Renal pelvis (tissue), 4 donors: ENCODE results near the gene APPBP2. TPM values are rescaled to one million over a fixed set of nuclear protein-coding genes. Genes with fewer than 3 reads are reported as not detected.
"Not testable (repeated sequence)": the region's sequence is repeated elsewhere in the genome, so short reads cannot be mapped to it uniquely, and the experiment has no call there.

Experiments used
- DNase-seq: peaks from one replicate; pipeline ENCODE4 v3.0.0-alpha.2; 2013
- polyA plus RNA-seq, 3 donors: library from polyadenylated mRNA; unstranded; fragments of 120-200 nt; gene quantifications; one replicate each; pipeline ENCODE4 v1.2.1, GENCODE V29; 2013; ENCODE audit not compliant: insufficient read length in 3 of 3

The APPBP2 gene
- polyA plus RNA-seq, 3 donors = 45.0 to 57.4 (median 53.1) TPM

DNA sequence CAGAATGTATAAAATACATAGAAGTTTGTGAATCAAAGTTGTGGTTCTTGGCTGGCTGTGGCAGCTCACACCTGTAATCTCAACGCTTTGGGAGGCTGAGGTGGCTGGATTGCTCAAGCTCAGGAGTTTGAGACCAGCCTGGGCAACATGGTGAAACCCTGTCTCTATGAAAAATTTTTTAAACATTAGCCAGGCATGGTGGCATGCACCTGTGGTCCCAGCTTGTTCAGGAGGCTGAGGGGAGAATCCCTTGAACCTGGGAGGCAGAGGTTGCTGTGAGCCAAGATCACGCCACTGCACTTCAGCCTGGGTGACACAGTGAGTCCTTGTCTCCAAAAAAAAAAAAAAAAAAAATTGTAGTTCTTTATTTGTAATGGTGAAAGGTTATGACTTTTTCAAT lies 13.8 kb upstream of the APPBP2 start:
- DNase-seq = no peak

GRCh38 chr17:60538726-60539125 lies 12.7 kb upstream of the APPBP2 start:
- no peak for DNase-seq

GRCh38 chr17:60535382-60536279 lies 9.6 kb upstream of the APPBP2 start:
- no peak for DNase-seq

DNA sequence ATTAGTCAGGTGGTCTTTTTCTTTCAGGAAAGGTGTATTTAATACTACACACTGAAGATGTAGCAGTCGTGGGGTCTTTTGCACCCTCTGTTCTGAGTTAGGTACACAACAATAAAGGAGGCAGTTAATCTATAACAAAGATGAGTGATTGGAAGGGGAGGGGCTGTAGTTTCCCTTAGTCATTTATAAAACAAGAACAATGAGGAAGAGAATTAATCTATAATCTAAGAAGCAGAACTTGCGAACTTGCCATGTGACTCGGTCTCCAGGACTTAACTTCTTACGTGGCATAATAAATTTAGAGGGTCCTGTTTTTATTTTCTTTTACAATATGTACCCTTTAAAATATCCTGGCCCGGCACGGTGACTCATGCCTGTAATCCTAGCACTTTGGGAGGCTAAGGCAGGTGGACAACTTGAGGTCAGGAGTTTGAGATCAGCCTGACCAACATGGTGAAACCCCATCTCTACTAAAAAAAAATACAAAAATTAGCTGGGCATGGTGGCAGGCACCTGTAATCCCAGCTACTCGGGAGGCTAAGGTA lies 8.6 kb upstream of the APPBP2 start:
- no peak for DNase-seq

- no peak for DNase-seq
Observed at GRCh38 chr17:60534010-60534555, 8.0 kb upstream of the APPBP2 start.

DNA sequence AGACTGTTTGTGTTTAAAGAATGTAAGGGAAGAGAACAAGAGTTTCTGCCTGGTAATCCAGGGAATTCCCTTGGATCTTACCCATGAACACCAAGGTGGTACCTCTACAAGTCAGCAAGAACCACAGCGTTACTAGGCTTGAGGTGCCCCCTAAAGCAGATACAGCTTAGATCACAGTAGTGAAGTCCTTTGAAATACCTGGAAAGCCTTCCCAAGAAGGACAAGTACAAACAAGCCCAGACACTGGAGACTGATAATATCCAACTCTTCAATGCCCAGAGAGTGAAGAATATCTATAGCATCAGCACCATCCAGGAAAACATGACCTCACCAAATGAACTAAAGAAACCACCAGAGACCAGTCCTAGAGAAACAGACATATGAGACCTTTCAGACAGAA lies 3.8 kb upstream of the APPBP2 start:
- no peak for DNase-seq

GRCh38 chr17:60528828-60529227 lies 2.8 kb upstream of the APPBP2 start:
- DNase-seq = no peak

GRCh38 chr17:60527701-60528100 lies 1.7 kb upstream of the APPBP2 start:
- DNase-seq = no peak

- DNase-seq = peak; percentile 28
Observed at GRCh38 chr17:60526726-60527125, 684 bp upstream of the APPBP2 start.

DNA sequence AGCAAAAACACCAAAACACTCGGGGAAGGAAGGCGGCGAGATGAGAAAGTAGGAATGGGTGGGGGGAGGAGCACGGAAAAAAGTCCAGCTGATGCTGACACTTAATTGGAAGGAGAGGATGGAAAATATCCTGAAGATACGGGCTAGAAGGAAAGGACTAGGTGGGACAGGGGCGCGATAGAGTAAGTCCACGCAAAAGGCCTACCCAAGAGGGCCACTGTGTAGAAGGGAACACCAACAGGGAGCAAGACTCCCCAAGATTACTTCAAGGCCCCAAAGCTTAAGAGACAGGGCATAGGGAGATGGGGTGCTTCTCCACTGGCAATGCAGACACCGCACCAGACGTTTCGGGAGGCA lies 736 bp downstream of the APPBP2 start:
- DNase-seq = no peak

- no peak for DNase-seq
Observed at GRCh38 chr17:60524463-60525327, 1.3 kb downstream of the APPBP2 start.

- no peak for DNase-seq
Observed at GRCh38 chr17:60523822-60524221, 2.2 kb downstream of the APPBP2 start.

DNA sequence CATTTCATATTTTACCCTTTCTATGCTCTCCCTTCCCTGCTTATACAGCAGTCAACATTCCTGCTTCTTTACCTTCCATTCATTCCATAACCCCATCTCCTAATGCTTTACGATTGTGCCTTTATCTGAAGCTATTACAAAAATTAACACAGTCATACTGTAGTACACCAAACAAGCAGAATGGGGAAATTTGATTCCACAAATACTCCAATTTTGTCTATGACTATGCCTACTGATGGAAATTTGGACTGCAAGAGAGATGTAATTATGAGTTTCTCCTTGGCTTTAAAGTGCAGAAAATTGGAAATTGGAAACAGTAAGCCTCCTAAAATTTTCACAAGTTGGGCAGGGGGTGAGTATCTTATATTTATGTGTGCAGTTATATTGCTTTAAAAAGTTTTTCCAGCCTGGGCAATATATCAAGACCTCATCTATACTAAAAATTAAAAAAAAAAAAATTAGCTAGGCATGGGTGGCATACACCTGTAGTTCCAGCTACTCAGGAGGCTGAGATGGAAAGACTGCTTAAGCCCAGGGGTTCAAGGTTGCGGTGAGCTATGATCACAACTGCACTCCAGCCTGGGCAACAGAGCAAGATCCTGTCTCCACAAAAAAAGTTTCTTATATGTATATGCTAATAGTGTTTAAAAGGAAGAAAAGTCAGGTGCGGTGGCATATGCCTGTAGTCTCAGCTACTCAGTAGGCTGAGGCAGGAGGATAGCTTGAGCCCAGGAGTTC lies 3.0 kb downstream of the APPBP2 start:
- DNase-seq = no peak

DNA sequence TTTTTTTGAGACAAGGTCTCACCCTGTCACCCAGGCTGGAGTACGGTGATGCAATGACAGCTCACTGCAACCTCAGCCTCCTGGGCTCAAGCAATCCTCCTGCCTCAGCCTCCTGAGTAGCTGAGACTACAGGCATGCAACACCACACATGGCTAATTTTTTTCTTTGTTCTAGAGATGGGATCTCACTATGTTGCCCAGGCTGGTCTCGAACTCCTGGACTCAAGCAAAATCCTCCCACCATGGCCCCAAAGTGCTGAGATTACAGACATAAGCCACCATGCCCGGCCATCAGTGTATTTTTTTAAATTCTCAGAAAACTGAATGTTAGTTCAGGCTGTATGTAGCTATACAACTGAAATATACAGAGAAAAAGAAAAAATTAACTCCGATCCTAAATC lies 6.2 kb downstream of the APPBP2 start:
- DNase-seq = no peak

DNA sequence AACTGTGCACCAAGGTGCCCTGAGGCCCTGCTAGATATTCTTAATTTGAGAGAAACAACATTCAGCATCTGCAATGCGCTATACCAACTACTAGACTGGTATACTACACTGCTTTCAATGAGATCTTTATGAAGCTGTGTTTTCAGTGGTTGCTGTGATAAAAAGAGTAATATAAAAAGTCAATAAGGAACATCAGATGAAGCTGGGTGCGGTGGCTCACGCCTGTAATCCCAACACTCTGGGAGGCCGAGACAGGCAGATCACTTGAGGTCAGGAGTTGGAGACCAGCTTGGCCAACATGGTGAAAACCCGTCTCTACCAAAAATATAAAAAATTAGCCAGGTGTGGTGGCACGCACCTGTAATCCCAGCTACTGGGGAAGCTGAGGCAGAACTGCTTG lies 10.4 kb downstream of the APPBP2 start:
- DNase-seq = not testable (repeated sequence)

- not testable (repeated sequence) for DNase-seq
Observed at GRCh38 chr17:60515199-60515598, 10.8 kb downstream of the APPBP2 start.

DNA sequence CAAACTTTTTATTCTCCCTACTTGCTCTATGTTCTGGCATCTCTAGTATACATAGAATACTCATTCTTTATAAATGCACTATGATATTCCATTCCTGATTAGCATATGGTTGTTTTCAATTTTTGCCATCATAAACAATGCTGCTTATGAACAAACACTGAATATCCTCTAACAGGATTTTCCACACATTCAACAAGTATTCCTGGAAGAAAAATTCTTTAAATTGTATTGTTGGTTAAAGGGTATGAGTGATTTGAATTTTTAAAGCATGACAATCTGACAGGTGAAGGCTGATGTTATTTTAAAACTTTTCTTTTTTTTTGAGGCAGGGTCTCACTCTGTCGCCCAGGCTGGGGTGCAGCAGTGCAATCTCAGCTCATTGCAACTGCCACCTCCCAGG lies 11.5 kb downstream of the APPBP2 start:
- DNase-seq = no peak

- no peak for DNase-seq
Observed at GRCh38 chr17:60514053-60514452, 12.0 kb downstream of the APPBP2 start.

DNA sequence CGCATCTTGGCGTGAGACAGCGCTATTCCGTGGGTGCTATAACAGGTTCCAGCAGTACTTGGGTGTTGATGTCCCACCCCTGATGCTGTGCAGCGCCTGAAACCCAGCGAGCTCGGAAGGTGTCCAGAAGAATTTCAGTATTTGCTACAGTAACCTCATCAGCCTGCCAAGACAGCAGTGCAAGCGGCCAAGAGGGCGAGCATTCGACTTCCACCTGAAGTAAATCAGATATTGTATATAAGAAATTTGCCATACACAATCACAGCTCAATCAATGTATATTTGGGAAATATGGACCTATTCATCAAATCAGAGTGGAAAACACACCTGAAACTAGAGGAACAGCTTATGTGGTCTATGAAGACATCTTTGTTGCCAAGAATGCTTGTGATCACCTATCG lies 13.0 kb downstream of the APPBP2 start:
- DNase-seq = no peak

DNA sequence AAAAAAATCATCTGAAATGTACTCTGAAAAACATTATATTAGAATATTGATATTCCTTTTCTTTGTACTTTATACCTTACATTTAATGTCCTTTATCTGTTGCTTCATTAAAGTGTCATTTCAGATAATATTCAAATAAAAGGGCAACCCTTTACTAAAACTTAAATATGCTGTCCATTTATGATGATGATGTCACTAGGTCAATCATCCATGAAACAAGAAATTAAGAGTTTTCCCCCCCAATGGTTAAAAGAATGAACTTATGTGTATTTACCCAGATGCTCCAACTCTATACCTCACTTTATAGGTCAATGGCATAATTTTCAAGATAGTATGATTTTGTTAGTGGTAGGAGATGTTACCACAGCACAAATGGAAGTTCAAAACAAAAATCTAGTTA lies 15.3 kb downstream of the APPBP2 start:
- DNase-seq = no peak

- no peak for DNase-seq
Observed at GRCh38 chr17:60510031-60510430, 16.0 kb downstream of the APPBP2 start.
